H1 (cell line): ENCODE results near the gene CHCHD3. TPM values are rescaled to one million over a fixed set of nuclear protein-coding genes. Genes with fewer than 3 reads are reported as not detected.

Experiments used
- SP2 ChIP-seq: IDR thresholded peaks from 2 replicates; pipeline ENCODE4 v1.6.1; 2012; ENCODE audit warnings: mild to moderate bottlenecking, low read length, inconsistent platforms
- polyA plus RNA-seq, 7 experiments: library from polyadenylated mRNA; depleted of rRNA in 3 of 7; stranded (reverse) in 5 of 7; unstranded in 2 of 7; fragments of >200 nt in 5 of 7; fragments of 200-250 nt in 2 of 7; gene quantifications; 1 replicate in 5 of 7; 2 replicates in 1 of 7; 4 replicates in 1 of 7; pipeline versions ENCODE4 v1.2.1 to v1.2.3, GENCODE V29; 2011 to 2013; ENCODE audit warnings: missing spikeins in 2 of 7, mixed read lengths in 2 of 7
- total RNA-seq: library from RNA; stranded (reverse); fragmentation: NEBNext Ultra II Directional; extraction: Animal tissue kit (Norgen Biotek cat#: 25700); gene quantifications from 2 replicates; pipeline ENCODE4 v1.2.1, GENCODE V29; 2021
- TF ChIP-seq, protein P1 (sequence below): fragments of 300-600 bp; sonication (generic); IDR thresholded peaks from 2 replicates; pipeline ENCODE4 v1.7.1; 2012; ENCODE audit warnings: low read length, moderate library complexity, mild to moderate bottlenecking, inconsistent platforms; ENCODE audit not compliant: insufficient replicate concordance

The CHCHD3 gene
- total and polyA plus RNA-seq, 2 of the 8 experiments (the other 6 are each of a cell fraction or from before 2014, with no cell fraction given) = 42.9 to 137 TPM

DNA sequence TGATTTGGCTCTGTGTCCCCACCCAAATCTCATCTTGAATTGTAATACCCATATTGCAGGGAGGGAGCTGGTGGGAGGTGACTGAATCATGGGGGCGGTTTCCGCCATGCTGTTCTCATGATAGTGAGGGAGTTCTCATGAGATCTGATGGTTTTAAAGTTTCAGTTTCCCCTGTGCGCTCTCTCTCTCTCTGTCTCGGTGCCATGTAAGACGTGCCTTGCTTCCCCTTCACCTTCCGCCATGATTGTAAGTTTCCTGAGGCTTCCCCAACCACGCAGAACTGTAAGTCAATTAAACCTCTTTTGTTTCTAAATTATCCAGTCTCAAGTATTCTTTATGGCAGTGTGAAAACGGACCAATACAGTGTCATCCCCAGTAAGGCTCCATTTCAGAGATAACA is 48.3 kb upstream of the CHCHD3 start (continued):
- TF ChIP-seq, protein P1, sequence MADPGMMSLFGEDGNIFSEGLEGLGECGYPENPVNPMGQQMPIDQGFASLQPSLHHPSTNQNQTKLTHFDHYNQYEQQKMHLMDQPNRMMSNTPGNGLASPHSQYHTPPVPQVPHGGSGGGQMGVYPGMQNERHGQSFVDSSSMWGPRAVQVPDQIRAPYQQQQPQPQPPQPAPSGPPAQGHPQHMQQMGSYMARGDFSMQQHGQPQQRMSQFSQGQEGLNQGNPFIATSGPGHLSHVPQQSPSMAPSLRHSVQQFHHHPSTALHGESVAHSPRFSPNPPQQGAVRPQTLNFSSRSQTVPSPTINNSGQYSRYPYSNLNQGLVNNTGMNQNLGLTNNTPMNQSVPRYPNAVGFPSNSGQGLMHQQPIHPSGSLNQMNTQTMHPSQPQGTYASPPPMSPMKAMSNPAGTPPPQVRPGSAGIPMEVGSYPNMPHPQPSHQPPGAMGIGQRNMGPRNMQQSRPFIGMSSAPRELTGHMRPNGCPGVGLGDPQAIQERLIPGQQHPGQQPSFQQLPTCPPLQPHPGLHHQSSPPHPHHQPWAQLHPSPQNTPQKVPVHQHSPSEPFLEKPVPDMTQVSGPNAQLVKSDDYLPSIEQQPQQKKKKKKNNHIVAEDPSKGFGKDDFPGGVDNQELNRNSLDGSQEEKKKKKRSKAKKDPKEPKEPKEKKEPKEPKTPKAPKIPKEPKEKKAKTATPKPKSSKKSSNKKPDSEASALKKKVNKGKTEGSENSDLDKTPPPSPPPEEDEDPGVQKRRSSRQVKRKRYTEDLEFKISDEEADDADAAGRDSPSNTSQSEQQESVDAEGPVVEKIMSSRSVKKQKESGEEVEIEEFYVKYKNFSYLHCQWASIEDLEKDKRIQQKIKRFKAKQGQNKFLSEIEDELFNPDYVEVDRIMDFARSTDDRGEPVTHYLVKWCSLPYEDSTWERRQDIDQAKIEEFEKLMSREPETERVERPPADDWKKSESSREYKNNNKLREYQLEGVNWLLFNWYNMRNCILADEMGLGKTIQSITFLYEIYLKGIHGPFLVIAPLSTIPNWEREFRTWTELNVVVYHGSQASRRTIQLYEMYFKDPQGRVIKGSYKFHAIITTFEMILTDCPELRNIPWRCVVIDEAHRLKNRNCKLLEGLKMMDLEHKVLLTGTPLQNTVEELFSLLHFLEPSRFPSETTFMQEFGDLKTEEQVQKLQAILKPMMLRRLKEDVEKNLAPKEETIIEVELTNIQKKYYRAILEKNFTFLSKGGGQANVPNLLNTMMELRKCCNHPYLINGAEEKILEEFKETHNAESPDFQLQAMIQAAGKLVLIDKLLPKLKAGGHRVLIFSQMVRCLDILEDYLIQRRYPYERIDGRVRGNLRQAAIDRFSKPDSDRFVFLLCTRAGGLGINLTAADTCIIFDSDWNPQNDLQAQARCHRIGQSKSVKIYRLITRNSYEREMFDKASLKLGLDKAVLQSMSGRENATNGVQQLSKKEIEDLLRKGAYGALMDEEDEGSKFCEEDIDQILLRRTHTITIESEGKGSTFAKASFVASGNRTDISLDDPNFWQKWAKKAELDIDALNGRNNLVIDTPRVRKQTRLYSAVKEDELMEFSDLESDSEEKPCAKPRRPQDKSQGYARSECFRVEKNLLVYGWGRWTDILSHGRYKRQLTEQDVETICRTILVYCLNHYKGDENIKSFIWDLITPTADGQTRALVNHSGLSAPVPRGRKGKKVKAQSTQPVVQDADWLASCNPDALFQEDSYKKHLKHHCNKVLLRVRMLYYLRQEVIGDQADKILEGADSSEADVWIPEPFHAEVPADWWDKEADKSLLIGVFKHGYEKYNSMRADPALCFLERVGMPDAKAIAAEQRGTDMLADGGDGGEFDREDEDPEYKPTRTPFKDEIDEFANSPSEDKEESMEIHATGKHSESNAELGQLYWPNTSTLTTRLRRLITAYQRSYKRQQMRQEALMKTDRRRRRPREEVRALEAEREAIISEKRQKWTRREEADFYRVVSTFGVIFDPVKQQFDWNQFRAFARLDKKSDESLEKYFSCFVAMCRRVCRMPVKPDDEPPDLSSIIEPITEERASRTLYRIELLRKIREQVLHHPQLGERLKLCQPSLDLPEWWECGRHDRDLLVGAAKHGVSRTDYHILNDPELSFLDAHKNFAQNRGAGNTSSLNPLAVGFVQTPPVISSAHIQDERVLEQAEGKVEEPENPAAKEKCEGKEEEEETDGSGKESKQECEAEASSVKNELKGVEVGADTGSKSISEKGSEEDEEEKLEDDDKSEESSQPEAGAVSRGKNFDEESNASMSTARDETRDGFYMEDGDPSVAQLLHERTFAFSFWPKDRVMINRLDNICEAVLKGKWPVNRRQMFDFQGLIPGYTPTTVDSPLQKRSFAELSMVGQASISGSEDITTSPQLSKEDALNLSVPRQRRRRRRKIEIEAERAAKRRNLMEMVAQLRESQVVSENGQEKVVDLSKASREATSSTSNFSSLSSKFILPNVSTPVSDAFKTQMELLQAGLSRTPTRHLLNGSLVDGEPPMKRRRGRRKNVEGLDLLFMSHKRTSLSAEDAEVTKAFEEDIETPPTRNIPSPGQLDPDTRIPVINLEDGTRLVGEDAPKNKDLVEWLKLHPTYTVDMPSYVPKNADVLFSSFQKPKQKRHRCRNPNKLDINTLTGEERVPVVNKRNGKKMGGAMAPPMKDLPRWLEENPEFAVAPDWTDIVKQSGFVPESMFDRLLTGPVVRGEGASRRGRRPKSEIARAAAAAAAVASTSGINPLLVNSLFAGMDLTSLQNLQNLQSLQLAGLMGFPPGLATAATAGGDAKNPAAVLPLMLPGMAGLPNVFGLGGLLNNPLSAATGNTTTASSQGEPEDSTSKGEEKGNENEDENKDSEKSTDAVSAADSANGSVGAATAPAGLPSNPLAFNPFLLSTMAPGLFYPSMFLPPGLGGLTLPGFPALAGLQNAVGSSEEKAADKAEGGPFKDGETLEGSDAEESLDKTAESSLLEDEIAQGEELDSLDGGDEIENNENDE = no peak
- no peak for TF ChIP-seq SP2
- TF ChIP-seq, all 59 proteins: peak for 0
